HG03457 (cell line): ENCODE results near the gene HOXA2.

Experiments
- ATAC-seq: cut with Tn5 transposase; IDR thresholded peaks from one replicate; pipeline ENCODE4 v1.9.1; 2021; ENCODE audit warnings: moderate number of reproducible peaks; ENCODE audit not compliant: unreplicated experiment

Gene HOXA2

DNA sequence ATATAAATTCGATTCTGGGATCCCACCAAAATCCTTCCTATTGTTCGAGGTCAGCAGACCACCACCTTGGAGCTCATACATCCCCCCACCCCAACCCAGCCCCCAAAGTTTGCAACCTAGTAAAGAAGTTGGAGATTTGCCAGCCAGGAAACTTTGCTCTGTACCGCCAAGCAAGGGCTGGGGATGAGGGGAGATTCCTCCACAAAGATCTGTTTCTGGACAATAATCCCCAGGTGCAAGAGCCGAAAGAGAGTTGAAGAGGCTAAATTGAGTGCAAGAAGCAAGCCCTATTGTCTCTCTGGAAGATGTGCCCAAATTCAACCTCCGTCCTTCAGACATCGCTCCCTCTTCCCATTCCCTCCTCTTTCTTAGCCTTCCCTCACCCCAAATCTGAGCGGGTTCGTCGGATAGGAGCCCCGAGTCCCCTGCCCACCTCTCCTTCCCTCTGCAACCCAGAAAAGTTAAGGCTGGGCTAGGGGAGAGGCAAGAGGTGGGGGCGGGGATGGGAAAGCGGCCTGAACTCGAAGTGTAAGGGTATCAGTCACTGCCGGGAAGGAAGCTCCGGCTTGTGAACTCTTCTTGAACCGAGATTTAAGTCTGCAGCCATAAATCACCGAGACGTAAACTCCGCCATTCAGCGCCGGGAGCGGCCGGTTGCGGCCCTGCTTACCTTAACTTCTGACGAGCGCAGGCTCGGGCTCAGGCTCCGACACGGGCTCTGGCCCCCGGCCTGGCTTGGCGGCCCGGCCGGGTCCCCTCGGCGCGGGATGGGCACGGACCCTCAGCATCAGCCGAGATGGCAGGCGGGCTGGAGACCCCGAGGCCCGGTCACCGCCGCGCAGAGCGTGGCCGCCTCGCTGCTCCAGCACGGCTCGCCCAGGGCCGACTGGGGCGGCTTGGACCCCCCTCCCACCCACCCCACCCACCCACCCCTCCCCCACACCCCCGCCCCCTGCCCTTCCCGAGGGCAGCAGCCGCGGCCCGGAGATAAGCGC, 10.8 kb upstream of the HOXA2 start:
- ATAC-seq: no peak

GRCh38 chr7:27112361-27112760, 9.9 kb upstream of the HOXA2 start:
- no peak for ATAC-seq

DNA sequence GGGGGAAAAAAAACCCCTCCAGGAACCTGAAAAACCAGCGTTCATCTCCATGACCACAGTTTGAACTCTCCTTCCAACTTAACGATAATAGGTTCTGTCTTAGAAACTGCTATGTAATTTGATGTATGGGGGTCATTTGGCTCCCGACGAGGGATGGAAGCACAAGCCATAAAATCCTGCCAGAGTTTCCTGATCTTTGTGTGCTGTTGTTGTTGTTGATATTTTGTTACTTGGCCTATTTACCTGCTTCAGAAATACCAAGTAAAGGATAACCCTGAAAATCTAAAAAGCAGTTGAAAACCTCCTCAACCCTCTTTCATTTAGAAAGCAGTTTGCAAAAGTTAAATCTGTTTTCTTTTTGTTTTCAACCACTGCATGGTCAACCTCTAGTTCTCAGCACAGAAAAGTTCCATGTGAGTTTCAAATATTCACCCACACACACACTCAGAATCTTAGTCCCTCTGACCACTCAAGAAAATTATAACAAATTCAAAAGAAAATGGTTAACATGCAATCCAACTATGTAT, 9.3 kb upstream of the HOXA2 start:
- no peak for ATAC-seq

DNA sequence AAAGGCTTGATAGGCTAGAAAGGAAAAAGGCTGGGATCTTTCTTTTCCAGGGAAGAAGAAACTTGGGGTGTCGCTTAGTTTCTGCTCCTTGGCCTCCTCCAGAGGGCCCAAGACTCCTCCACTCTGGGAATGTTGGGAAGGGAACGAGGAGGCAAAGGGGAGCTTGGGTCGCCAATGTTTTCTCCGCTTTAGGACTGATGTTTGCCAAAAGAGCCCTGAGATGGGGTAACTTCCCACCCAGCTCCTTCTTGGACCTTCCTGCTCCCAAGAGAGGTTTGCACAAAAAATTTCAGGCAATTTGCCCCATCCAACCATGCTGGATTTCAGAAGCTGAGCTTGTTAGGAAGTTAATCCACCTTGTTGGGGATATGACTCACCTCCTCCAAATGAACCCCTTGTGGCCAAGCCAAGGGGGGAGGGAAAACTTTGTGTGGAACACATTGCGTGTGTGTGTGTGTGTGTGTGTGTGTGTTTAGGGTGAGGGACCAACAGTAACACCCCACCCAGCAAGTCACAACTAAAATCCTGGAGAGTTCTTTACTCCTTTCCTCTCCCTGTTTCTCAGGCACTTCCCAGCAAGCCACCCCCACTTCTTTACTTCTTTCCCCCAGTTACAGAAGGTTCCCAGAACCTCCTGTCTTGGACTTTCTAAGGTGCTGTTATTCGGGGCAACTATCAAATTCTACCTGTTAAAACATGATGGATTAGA, 8.7 kb upstream of the HOXA2 start:
- no peak for ATAC-seq

- ATAC-seq: no peak
Observed at GRCh38 chr7:27110186-27111031, 7.9 kb upstream of the HOXA2 start.

DNA sequence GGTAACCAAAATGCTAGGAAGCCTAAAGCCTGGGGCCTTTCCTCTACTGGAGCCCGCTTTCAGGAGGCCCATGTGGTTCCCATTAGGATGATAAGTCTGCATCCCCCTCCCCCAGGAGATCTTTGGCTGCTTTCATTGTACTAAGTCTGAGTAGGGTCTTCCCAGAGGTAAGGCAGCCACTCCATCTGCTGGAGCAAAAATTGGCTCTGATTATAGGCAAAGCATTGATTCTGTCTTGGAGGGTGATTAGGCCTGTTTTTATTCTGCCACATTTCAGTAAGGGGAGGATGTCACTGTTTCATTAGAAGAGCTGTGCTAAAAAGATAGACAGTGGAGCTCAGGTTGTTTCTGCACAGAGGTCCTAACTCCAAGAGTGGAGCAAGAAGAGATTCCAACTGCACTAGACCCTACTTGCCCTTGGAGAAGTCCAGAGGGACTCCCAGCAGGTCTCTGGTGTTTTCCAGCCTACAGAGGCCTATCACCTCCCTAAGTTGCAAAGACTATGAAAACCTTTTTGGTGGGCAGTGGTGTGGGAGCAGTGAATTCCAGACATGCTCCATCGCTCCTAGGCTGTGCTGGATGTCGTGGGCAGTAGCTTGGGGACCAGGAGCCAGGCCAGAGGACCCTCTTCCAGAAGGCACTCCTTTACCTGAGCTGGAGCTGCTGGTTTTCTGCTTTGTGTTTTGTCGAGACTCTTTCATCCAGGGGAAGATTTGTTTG, 7.1 kb upstream of the HOXA2 start:
- no peak for ATAC-seq

DNA sequence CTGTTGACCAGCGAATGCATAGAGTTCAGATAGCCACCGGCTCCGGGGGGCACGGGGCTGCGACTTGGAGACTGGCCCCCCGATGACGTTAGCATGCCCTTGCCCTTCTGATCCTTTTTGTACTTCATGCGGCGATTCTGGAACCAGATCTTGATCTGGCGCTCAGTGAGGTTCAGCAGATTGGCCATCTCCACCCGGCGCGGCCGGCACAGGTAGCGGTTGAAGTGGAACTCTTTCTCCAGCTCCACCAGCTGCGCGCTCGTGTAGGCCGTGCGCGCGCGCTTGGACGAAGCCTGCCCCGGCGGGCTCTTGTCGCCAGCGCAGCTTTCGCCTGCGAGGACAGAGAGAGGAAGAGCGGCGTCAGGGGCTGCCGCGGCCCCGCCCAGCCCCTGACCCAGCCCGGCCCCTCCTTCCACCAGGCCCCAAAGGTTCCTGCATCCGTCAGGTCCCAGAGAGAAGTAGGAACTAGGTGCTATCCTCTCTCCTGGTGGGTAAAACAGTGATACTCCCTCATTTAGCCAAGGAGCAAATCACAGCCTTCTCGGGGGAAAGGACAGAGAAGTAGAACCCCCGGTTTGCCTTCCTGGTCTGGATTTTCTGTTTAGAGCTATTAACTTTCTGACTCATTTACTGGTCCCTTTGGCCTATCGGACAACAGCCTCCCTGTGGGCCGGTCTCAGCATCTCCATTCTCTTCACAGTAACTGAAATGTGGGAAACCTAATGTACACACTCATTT, 6.1 kb upstream of the HOXA2 start:
- no peak for ATAC-seq

- ATAC-seq: no peak
Observed at GRCh38 chr7:27107391-27108381, 5.2 kb upstream of the HOXA2 start.

GRCh38 chr7:27106901-27107240, 4.4 kb upstream of the HOXA2 start:
- ATAC-seq: no peak

DNA sequence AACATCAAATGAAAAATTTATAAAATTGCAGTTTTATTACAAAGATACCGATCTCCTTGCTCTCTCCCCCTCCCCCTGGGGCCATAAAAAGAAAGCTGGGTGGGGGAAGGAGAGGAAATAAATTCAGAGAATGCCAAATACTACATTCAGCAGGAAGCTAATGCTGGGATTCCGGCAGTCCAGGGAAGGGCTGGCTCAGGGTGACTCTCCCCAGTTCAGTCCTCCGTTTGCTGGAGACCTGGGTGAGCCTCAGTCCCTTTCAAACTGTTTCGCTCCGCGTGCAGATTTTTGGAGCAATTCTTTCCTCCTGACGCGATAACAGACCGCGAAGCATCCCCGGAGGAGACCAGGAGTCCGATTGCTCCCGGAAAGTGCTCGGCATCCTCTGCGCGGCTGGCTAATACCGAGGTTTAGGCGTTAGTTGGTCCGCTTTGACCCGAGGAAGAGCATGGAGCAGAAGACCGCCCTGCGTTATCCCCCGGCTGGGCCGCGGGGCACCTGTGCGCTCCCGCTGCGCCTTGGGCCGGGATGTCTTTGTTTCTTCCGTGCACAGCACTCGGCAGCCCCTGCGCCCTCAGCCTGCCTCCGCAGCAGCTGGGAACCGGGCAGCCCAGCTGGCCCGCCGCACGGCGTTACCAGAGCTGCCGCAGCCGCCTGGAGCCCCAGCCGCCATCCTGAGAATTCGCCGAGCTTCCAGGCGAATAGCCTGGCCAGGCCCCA, 3.9 kb upstream of the HOXA2 start:
- ATAC-seq: no peak

GRCh38 chr7:27105301-27106031, 3.0 kb upstream of the HOXA2 start:
- ATAC-seq: no peak

- ATAC-seq: no peak
Observed at GRCh38 chr7:27104341-27105058, 2.0 kb upstream of the HOXA2 start.

DNA sequence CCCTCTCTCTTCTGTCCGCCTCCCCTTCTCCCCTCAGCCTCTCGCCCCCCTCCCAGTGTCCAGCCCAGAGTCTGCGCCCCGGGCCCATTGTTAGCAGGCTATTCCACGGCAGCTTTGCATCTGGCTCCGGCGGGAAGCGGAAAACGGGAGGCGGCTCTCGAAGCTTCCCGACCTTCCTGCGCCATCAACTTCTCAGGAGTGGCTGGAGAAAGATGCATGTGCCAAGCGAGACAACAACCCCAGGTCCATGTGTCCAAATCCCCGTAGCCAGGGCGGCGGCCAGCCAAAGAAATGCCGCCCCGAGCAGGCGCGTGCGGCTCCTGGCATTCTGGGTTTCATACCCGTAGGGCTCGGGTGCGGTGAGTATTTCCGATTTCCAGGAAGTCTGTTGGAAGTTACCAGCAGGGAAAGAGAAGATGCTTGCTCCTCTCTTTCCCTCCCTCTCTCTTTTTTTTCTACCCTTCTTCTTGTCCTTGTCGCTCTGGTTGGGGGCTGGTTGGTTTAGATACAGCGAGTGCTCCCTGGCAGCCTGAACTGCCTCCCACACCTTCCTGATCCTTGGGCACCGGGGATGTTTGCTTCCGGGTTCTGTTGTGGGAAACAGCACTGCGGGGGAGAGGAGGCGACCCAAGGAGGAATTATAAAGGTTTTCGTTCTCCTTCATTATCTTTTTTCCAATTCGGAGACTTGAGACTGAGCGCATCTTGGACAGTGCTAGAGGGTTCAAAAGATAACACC, 1.2 kb upstream of the HOXA2 start:
- ATAC-seq: no peak

DNA sequence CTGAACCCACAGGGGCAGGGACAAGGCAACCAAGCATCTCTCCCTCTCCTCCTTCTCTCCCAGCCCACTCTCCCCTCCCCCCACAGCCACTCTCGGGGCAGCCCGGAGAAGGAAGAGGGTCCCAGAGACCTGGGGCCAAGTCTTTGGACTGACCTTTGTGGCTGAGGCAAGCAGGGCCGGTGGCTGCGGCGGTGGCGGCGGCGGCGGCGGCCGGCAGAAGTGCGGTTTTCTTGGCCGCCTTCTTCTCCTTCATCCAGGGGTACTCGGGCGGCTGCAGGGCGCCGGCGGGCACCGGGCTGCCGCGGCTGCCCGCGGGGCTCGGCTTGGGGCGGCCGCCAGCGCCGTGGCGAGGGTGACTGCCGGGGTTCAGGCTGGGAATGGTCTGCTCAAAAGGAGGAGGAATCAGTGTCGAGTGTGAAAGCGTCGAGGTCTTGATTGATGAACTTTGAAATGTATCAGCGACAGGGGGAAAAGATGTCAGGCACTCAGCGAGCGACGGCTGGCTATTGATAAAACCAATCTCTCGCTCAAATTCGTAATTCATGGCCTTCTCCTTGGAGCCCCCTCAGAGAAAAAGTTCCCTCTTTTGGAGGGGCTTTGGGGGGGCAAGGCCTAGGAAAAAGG, 414 bp downstream of the HOXA2 start:
- ATAC-seq: no peak

- ATAC-seq: no peak
Observed at GRCh38 chr7:27101171-27101956, 1.1 kb downstream of the HOXA2 start.
